Duodenal mucosa (tissue), 2 donors: ENCODE results near the gene CDC42BPA.
"Not testable (repeated sequence)": the region's sequence is repeated elsewhere in the genome, so short reads cannot be mapped to it uniquely, and the experiment has no call there.

ENCODE experiments used
- H3K27ac ChIP-seq: one replicate; pipeline ENCODE4 v1.7.0; 2013; ENCODE audit warnings: low read depth, low read length
- H3K27me3 ChIP-seq, 2 donors: one replicate each; pipeline ENCODE4 v1.7.0; 2013; ENCODE audit warnings: low read length in 2 of 2, control low read depth in 1 of 2; ENCODE audit not compliant: insufficient read depth in 2 of 2, control insufficient read depth in 1 of 2
- H3K36me3 ChIP-seq, 2 donors: one replicate each; pipeline ENCODE4 v1.7.0; 2013; ENCODE audit warnings: low read length in 2 of 2, control low read depth in 1 of 2; ENCODE audit not compliant: insufficient read depth in 2 of 2, control insufficient read depth in 1 of 2
- H3K4me1 ChIP-seq, 2 donors: one replicate each; pipeline ENCODE4 v1.7.0; 2013; ENCODE audit warnings: low read length in 2 of 2, control low read depth in 1 of 2; ENCODE audit not compliant: insufficient read depth in 2 of 2, control insufficient read depth in 1 of 2
- H3K4me3 ChIP-seq, 2 donors: one replicate each; pipeline ENCODE4 v1.7.0; 2013; ENCODE audit warnings: low read length in 2 of 2, low read depth in 1 of 2
- H3K9ac ChIP-seq, 2 donors: one replicate each; pipeline ENCODE4 v1.7.0; 2013; ENCODE audit warnings: low read length in 2 of 2, low read depth in 1 of 2
- H3K9me3 ChIP-seq, 2 donors: one replicate each; pipeline ENCODE4 v1.7.0; 2013; ENCODE audit warnings: low read length in 2 of 2, control low read depth in 1 of 2; ENCODE audit not compliant: control insufficient read depth in 1 of 2

CDC42BPA gene

DNA sequence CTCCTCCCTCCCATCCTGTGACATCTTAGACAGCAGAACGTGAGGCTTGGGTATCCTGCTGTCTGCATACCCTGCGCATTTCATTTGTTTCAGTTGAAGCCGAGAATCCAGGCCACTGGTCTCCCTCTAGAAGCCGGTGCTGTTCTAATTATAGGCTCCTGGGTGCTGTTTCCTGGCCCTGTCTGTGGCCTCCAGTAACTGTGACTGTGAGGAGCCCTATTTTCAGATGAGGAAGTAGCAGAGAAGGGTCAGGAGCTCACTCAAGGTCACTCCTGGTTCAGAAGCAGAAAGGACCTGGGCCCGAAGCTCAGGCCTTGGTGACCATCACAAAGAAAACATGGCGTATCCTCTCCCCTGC, 354.2 kb downstream of the CDC42BPA start:
- no peak overlapping the region for H3K9ac ChIP-seq
- no peak overlapping the region for H3K27ac ChIP-seq
- H3K36me3 ChIP-seq: peaks cover 13 to 49% of the 10 kb centered on the region in 2 donors

DNA sequence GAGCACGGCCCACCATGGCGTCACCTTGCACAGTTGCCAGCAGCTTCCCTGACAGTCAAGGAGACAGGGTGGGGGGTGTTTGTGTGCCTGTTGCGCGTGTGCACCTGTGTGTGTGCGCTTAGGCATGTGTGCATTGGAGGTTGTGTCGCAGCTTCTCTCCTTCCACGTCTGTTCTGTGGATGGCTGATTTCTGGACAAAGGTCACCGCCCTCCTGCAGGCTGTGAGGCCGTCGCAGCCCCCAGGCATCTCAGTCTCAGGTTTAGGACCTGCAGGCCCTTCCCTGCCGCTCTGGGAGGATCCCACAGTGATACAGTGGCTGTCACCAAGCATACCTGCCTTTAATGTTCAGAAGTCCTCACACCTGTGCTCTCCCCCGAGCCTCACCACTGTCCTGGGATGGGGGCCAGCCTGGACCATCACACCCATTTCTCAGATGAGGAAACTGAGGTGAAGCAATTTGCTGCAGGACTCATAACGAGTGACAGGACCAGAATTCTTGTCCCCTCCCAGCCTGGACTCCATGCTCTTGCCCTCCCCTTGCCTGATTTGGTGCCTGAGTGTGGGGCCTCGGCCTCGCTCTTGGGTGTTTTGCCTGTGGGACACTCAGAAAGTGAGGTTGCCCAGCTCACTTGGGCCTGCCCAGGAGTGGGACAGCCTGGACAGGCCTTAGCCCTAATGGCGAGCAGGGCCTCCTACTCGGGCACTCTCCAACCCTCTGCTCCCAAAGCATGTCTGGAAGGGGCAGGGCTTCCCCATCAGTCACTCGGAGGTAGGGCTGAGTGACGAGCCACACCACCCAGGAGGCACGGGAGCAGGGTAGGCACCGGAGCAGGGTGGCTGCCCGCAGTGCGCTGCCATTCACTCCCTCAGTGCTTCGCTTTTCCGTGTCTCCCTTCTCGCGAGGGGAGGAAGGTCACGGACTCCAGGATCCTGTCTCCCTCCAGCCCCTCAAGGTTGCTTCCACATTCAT, 355.6 kb downstream of the CDC42BPA start:
- Histone ChIP-seq H3K9ac (no peak overlapping the region), H3K27me3 (no peaks in the 10 kb centered on the region), H3K4me1 (no peaks in the 10 kb centered on the region), H3K27ac (no peak overlapping the region), H3K4me3 (no peak overlapping the region), H3K9me3 (no peaks in the 10 kb centered on the region), H3K36me3 (peaks cover 13 to 46% of the 10 kb centered on the region in 2 donors)

More for the DNA sequence above, 354.2 kb downstream of the CDC42BPA start:
- Histone ChIP-seq H3K27me3 (no peaks in the 10 kb centered on the region), H3K4me1 (no peaks in the 10 kb centered on the region), H3K4me3 (no peak overlapping the region), H3K9me3 (no peaks in the 10 kb centered on the region)

DNA sequence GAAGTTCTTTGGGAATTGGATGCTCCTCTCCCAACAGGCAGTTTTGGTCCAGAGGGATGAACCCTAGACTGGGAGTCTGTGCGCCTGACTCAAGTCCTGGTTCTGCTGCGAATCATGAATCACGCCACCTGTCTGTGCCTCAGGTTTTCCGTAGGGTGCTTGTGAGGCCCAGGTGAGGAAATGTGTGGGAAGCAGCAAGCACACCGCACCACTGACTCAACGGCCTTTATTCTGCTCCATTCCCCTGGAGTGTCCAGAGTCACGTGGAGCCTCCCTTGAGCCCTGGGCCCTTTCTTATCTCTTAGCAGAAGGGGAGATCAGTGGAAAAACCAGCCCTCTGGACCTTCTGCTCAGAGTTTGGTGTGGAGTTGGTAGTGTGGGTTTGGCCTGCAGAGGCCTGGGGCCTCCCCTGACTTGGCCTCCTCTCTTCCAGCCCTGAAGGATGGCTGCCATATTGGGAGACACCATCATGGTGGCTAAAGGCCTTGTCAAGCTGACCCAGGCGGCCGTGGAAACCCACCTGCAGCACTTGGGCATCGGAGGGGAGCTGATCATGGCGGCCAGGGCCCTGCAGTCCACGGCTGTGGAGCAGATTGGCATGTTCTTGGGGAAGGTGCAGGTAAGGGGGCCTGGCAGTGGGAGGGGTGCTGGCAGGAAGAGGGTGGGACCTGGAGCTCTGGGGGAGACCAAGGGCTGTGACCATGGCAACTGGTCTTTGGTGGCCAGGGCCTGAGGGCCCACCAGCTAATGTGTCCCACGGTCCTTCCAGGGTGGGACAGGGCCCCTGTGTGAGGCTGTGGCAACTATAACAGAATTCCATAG, 357.1 kb downstream of the CDC42BPA start:
- H3K9me3 ChIP-seq: no peaks in the 10 kb centered on the region
- H3K4me1 ChIP-seq: no peaks in the 10 kb centered on the region
- no peak overlapping the region for H3K27ac ChIP-seq
- peaks cover 7 to 33% of the 10 kb centered on the region in 2 donors for H3K36me3 ChIP-seq
- no peak overlapping the region for H3K9ac ChIP-seq
- H3K4me3 ChIP-seq: no peak overlapping the region
- H3K27me3 ChIP-seq: no peaks in the 10 kb centered on the region

DNA sequence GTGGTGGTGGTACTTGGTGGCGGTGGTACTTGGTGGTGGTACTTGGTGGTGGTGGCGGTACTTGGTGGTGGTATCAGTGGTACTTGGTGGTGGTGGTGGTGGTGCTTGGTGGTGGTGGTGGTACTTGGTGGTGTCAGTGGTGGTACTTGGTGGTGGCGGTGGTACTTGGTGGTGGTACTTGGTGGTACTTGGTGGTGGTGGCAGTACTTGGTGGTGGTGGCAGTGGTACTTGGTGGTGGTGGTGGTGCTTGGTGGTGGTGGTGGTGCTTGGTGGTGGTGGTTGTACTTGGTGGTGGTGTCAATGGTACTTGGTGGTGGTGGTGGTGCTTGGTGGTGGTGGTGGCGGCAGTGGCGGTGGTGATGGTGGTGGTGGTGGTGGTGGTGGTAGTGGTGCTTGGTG, 358.0 kb downstream of the CDC42BPA start:
- H3K27me3 ChIP-seq: no peaks in the 10 kb centered on the region
- peaks cover 2 to 25% of the 10 kb centered on the region in 2 donors for H3K36me3 ChIP-seq
- no peak overlapping the region for H3K4me3 ChIP-seq
- no peak overlapping the region for H3K9ac ChIP-seq
- no peaks in the 10 kb centered on the region for H3K4me1 ChIP-seq
- no peaks in the 10 kb centered on the region for H3K9me3 ChIP-seq
- no peak overlapping the region for H3K27ac ChIP-seq

DNA sequence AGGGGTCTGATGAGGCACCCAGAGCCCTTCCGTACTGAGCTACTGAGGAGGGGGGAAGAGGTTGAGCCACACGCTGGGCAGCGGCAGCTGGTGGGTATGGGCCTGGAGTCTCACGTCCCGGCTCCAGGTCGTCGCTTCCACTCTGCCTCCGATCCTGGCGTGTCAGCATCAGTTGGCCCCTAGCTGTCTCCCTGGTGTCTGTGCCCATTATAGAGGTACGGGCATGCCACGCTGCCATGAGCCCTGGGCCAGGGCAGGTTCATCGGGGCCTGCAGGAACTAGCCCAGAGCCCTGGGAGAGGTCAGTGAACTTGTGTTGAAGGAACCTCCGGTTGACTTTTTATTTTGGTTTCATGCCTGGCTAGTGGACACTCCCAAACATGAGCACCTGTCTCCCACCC, 360.0 kb downstream of the CDC42BPA start:
- no peak overlapping the region for H3K9ac ChIP-seq
- H3K9me3 ChIP-seq: no peaks in the 10 kb centered on the region
- no peaks in the 10 kb centered on the region for H3K4me1 ChIP-seq
- no peak overlapping the region for H3K4me3 ChIP-seq
- H3K36me3 ChIP-seq: peaks cover 0 to 12% of the 10 kb centered on the region in 2 donors
- no peak overlapping the region for H3K27ac ChIP-seq
- H3K27me3 ChIP-seq: no peaks in the 10 kb centered on the region

DNA sequence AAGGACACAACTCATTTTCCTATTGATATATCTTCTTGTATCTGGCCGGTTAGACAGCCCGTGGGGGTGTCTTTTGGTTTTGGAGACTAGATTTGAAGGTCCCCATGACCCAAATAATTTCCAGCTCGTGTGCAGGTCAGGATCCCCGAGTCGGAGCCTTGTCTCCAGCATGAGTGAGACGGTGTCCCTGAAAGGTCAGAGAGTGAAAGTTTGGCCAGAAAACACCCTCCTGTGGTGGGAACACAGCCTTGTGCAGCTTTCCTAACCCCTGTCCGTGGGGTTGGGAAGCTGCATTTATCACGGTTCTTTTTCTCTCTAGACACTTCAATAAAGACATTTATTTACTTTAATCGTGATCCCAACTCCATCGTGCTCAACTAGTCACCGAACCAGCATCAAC, 360.6 kb downstream of the CDC42BPA start:
- peaks cover 0 to 8% of the 10 kb centered on the region in 2 donors for H3K36me3 ChIP-seq
- no peaks in the 10 kb centered on the region for H3K27me3 ChIP-seq
- H3K9ac ChIP-seq: no peak overlapping the region
- no peak overlapping the region for H3K4me3 ChIP-seq
- H3K9me3 ChIP-seq: no peaks in the 10 kb centered on the region
- H3K27ac ChIP-seq: no peak overlapping the region
- no peaks in the 10 kb centered on the region for H3K4me1 ChIP-seq

DNA sequence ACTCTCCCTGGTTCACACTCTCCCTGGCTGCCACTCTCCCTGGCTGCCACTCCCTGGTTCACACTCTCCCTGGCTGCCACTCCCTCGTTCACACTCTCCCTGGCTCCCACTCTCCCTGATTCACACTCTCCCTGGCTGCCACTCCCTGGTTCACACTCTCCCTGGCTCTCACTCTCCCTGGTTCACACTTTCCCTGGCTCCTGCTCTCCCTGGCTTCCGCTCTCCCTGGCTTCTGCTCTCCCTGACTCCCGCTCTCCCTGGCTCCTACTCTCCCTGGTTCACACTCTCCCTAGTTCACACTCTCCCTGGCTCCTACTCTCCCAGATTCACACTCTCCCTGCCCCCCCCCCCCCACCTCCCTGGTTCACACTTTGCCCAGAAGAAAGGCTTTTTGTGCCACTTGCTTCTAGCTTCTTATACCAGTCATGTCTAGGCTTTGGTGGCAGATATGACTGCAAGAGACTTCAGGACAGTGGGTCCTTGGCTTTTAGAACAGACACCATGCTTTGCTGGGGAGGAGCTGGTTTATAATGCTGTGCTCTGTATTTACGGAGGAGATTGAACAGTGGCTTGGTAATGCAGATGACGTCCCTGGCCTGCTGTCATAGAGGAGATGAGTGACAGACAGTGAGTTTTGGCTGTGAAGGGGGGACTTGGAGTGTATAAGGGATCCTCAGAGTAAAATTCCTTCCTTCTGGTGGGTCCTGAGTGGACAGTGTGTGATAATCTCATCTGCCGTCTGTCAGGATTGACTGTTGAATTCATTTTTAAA, 361.2 kb downstream of the CDC42BPA start:
- no peak overlapping the region for H3K27ac ChIP-seq
- H3K4me3 ChIP-seq: no peak overlapping the region
- no peak overlapping the region for H3K9ac ChIP-seq
- no peaks in the 10 kb centered on the region for H3K27me3 ChIP-seq
- H3K9me3 ChIP-seq: no peaks in the 10 kb centered on the region
- peaks cover 0 to 2% of the 10 kb centered on the region in 2 donors for H3K36me3 ChIP-seq
- no peaks in the 10 kb centered on the region for H3K4me1 ChIP-seq

DNA sequence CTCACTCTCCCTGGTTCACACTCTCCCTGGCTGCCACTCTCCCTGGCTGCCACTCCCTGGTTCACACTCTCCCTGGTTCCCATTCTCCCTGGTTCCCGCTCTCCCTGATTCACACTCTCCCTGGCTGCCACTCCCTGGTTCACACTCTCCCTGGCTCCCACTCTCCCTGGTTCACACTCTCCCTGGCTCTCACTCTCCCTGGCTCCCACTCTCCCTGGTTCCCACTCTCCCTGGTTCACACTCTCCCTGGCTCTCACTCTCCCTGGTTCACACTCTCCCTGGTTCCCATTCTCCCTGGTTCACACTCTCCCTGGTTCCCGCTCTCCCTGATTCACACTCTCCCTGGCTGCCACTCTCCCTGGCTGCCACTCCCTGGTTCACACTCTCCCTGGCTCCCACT, 362.4 kb downstream of the CDC42BPA start:
- not testable (repeated sequence) for H3K9ac ChIP-seq, H3K9me3 ChIP-seq, H3K4me1 ChIP-seq, H3K27ac ChIP-seq, H3K27me3 ChIP-seq, H3K36me3 ChIP-seq, H3K4me3 ChIP-seq

DNA sequence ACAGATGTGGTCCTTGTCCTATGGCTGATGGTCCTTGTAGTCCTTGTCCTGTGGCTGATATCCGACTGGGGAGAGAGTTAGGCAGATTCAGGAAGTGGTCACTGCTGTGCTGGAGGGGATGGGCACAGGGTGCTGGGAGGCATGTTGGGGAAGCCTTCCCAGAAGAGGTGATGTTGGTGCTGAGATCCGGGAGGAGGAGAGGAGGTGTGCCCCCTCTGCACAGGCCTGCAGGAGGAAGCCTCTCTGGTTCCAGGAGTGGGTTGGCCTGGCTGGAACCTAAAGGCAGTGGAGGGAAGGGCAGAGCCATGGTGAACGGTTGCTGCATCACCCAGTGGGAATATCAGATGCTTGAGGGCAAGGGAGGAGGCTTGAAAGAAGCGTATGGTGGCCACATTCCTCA, 363.5 kb downstream of the CDC42BPA start:
- no peak overlapping the region for H3K4me3 ChIP-seq
- H3K9me3 ChIP-seq: no peaks in the 10 kb centered on the region
- no peak overlapping the region for H3K9ac ChIP-seq
- H3K27ac ChIP-seq: no peak overlapping the region
- no peaks in the 10 kb centered on the region for H3K36me3 ChIP-seq
- H3K4me1 ChIP-seq: no peaks in the 10 kb centered on the region
- no peaks in the 10 kb centered on the region for H3K27me3 ChIP-seq
